ENCODE results near the gene RASSF10. TPM values are rescaled to one million over a fixed set of nuclear protein-coding genes. Genes with fewer than 3 reads are reported as not detected.

Gene RASSF10
- total RNA-seq, 1 donor from 2014 or later = 6.4 TPM

- H3K36me3 Mint-ChIP-seq (ENCODE audit: low read depth) = no peaks in the 10 kb centered on the region
- H3K27ac Mint-ChIP-seq (ENCODE audit: unreplicated experiment) = no peak overlapping the region
- TF ChIP-seq, protein P1, sequence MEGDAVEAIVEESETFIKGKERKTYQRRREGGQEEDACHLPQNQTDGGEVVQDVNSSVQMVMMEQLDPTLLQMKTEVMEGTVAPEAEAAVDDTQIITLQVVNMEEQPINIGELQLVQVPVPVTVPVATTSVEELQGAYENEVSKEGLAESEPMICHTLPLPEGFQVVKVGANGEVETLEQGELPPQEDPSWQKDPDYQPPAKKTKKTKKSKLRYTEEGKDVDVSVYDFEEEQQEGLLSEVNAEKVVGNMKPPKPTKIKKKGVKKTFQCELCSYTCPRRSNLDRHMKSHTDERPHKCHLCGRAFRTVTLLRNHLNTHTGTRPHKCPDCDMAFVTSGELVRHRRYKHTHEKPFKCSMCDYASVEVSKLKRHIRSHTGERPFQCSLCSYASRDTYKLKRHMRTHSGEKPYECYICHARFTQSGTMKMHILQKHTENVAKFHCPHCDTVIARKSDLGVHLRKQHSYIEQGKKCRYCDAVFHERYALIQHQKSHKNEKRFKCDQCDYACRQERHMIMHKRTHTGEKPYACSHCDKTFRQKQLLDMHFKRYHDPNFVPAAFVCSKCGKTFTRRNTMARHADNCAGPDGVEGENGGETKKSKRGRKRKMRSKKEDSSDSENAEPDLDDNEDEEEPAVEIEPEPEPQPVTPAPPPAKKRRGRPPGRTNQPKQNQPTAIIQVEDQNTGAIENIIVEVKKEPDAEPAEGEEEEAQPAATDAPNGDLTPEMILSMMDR (conservative IDR thresholded peaks at IDR 0.05) = no peak
- H3K4me1 Mint-ChIP-seq = peaks cover 31% of the 10 kb centered on the region
- no peaks in the 10 kb centered on the region for H3K9me3 Mint-ChIP-seq
- no peak overlapping the region for H3K4me3 Mint-ChIP-seq
- no peak for DNase-seq (ENCODE audit: low read depth, low spot score)
- H3K27me3 Mint-ChIP-seq (ENCODE audit: low read depth) = no peaks in the 10 kb centered on the region
Observed at GRCh38 chr11:12986194-12986898, 22.8 kb upstream of the RASSF10 start.

GRCh38 chr11:12989428-12990161 is 19.5 kb upstream of the RASSF10 start:
- Mint-ChIP-seq H3K4me3 (no peak overlapping the region), H3K27me3 (ENCODE audit: low read depth) (no peaks in the 10 kb centered on the region), H3K9me3 (no peaks in the 10 kb centered on the region), H3K36me3 (ENCODE audit: low read depth) (no peaks in the 10 kb centered on the region), H3K4me1 (peaks cover 15% of the 10 kb centered on the region), H3K27ac (ENCODE audit: unreplicated experiment) (no peak overlapping the region)
- DNase-seq (ENCODE audit: low read depth, low spot score) = no peak
- TF ChIP-seq, protein P1 (conservative IDR thresholded peaks at IDR 0.05) = no peak

GRCh38 chr11:12990162-12990480 is 19.0 kb upstream of the RASSF10 start:
- DNase-seq (ENCODE audit: low read depth, low spot score) = no peak
- no peaks in the 10 kb centered on the region for H3K36me3 Mint-ChIP-seq (ENCODE audit: low read depth)
- no peaks in the 10 kb centered on the region for H3K27me3 Mint-ChIP-seq (ENCODE audit: low read depth)
- TF ChIP-seq, protein P1 (conservative IDR thresholded peaks at IDR 0.05) = no peak
- H3K27ac Mint-ChIP-seq (ENCODE audit: unreplicated experiment) = no peak overlapping the region
- H3K4me1 Mint-ChIP-seq = peaks cover 14% of the 10 kb centered on the region
- no peak overlapping the region for H3K4me3 Mint-ChIP-seq
- no peaks in the 10 kb centered on the region for H3K9me3 Mint-ChIP-seq

DNA sequence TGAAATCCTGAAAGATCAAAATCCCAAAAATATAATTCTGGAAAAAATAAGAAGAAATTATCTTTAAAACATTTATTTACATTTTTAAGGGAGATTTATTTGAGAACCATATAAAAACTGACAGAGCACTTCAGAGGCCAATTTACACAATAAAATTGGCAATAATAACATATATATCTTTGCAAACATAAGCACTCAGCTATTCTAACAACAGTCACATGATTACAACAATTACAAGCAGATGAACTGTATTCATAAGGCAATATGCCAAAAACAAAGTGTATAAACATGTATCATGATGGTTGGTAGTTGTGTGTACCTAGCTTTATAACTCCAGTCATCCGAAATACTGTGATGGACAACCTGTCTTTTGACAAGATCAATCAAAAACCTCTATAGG is 17.7 kb upstream of the RASSF10 start:
- TF ChIP-seq, protein P1 (conservative IDR thresholded peaks at IDR 0.05) = no peak
- no peak overlapping the region for H3K27ac Mint-ChIP-seq (ENCODE audit: unreplicated experiment)
- H3K4me1 Mint-ChIP-seq = peaks cover 14% of the 10 kb centered on the region
- H3K27me3 Mint-ChIP-seq (ENCODE audit: low read depth) = no peaks in the 10 kb centered on the region
- H3K9me3 Mint-ChIP-seq = peaks cover 8% of the 10 kb centered on the region
- H3K4me3 Mint-ChIP-seq = no peak overlapping the region
- H3K36me3 Mint-ChIP-seq (ENCODE audit: low read depth) = peaks cover 7% of the 10 kb centered on the region
- DNase-seq (ENCODE audit: low read depth, low spot score) = no peak

DNA sequence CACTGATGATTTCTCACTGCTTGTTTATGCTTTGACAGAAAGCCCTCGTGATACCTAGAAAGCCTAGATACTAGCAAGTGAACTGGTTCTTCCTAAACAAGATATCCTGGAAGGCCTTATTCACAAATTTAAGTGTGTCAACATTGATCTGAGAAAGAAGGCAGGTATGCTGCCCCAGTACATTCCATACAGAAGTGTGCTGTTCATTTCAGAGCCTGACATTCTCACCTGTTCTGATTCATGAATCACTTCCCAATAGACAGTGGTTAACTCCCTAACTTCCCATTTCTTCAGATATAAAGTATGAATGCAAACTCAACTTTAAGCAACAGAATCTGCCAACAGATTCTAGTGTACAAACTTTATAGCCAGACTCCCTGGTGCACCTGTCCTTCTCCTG is 15.5 kb upstream of the RASSF10 start:
- DNase-seq (ENCODE audit: low read depth, low spot score) = no peak
- Mint-ChIP-seq H3K36me3 (ENCODE audit: low read depth) (peaks cover 10% of the 10 kb centered on the region), H3K4me3 (no peak overlapping the region), H3K27me3 (ENCODE audit: low read depth) (no peaks in the 10 kb centered on the region), H3K4me1 (peaks cover 16% of the 10 kb centered on the region), H3K9me3 (peaks cover 11% of the 10 kb centered on the region), H3K27ac (ENCODE audit: unreplicated experiment) (no peak overlapping the region)
- TF ChIP-seq, protein P1 (conservative IDR thresholded peaks at IDR 0.05) = no peak

Measured in neural crest cell (in vitro differentiated cells).